Body of pancreas (tissue), 4 donors: ENCODE measurements around the gene TOX3.

ENCODE experiments used
- CTCF ChIP-seq, 7 experiments: fragments of 450-650 bp in 4 of 7; fragments of 200-600 bp in 3 of 7; sonication (generic) in 3 of 7; IDR thresholded peaks; one replicate each; pipeline ENCODE4 v1.5.1; 2016 to 2019; ENCODE audit warnings: antibody characterized with exemption in 7 of 7
- POLR2A ChIP-seq, 3 donors: fragments of 450-650 bp; IDR thresholded peaks; one replicate each; pipeline ENCODE4 v1.6.1; 2016; ENCODE audit warnings: antibody characterized with exemption in 3 of 3, mild to moderate bottlenecking in 2 of 3

- TF ChIP-seq CTCF (IDR thresholded peaks at IDR 0.05) (no peak), POLR2A (IDR thresholded peaks at IDR 0.05) (no peak)
Measured at GRCh38 chr16:52538511-52538910, 8.4 kb downstream of the TOX3 start.
